IMR-90 (cell line): ENCODE measurements around the gene MRTFB. TPM values are rescaled to one million over a fixed set of nuclear protein-coding genes. Genes with fewer than 3 reads are reported as not detected.

Experiments
- ATAC-seq: fragments of 200-7000 bp; cut with Tn5 transposase; 2 replicates; pipeline ENCODE4 v1.9.1; 2020; ENCODE audit warnings: low read depth, mild to moderate bottlenecking, moderate library complexity
- BruUV-seq: library from RNA; stranded (reverse); fragments of 400-500 nt; replicated peaks from 2 replicates; lab custom pipeline; 2021; lab: Mats Ljungman, UMichigan
- CTCF ChIA-PET: fragments of 300-600 bp; formaldehyde crosslinking; extraction: SDS; loops from one replicate; lab custom pipeline; 2021; ENCODE audit warnings: antibody characterized with exemption; lab: Yijun Ruan, JAX
- POLR2A ChIA-PET: fragments of 300-600 bp; sonication (Branson Sonifier 250); formaldehyde crosslinking; loops from one replicate; lab custom pipeline; 2022; ENCODE audit warnings: antibody characterized with exemption; ENCODE audit not compliant: unreplicated experiment; lab: Charles Lee
- DNase-seq: peaks from one replicate; pipeline ENCODE4 v3.0.0; 2013
- H2AFZ ChIP-seq: replicated peaks from 2 replicates; pipeline ENCODE3; 2013; ENCODE audit warnings: low read length, mild to moderate bottlenecking; ENCODE audit not compliant: poor library complexity
- H2AK5ac ChIP-seq: 2 replicates; pipeline ENCODE4 v1.6.1; 2013; ENCODE audit warnings: low read depth, low read length, inconsistent platforms
- H2AK9ac ChIP-seq: replicated peaks from 2 replicates; pipeline ENCODE3; 2013; ENCODE audit warnings: mild to moderate bottlenecking, low read depth, low read length, moderate library complexity; ENCODE audit not compliant: poor library complexity
- H2BK120ac ChIP-seq: 2 replicates; pipeline ENCODE4 v1.6.1; 2013; ENCODE audit warnings: low read depth, low read length, inconsistent platforms
- H2BK15ac ChIP-seq: 3 replicates; pipeline ENCODE4 v1.6.1; 2013; ENCODE audit warnings: low read depth, low read length, inconsistent platforms
- H2BK20ac ChIP-seq: 2 replicates; pipeline ENCODE4 v1.6.1; 2013; ENCODE audit warnings: low read depth, mild to moderate bottlenecking, inconsistent platforms, low read length, moderate library complexity
- H2BK5ac ChIP-seq: 2 replicates; pipeline ENCODE4 v1.6.1; 2013; ENCODE audit warnings: mild to moderate bottlenecking, low read depth, low read length, inconsistent platforms; ENCODE audit not compliant: poor library complexity, severe bottlenecking
- H3K14ac ChIP-seq: replicated peaks from 2 replicates; pipeline ENCODE4 v1.6.1; 2013; ENCODE audit warnings: low read depth, low read length, inconsistent platforms
- H3K18ac ChIP-seq: 2 replicates; pipeline ENCODE4 v1.6.1; 2013; ENCODE audit warnings: low read depth, low read length, control low read depth
- H3K23ac ChIP-seq: 2 replicates; pipeline ENCODE4 v1.6.1; 2013; ENCODE audit warnings: low read depth, low read length, inconsistent platforms
- H3K27ac ChIP-seq: 2 replicates; pipeline ENCODE4 v1.5.1; 2013; ENCODE audit warnings: mild to moderate bottlenecking, control low read depth, low read length; ENCODE audit not compliant: insufficient read depth
- H3K27me3 ChIP-seq: 2 replicates; pipeline ENCODE4 v1.6.1; 2013; ENCODE audit warnings: low read length; ENCODE audit not compliant: control insufficient read depth, insufficient read depth
- H3K36me3 ChIP-seq: 2 replicates; pipeline ENCODE4 v1.6.1; 2013; ENCODE audit warnings: low read length, mixed read lengths; ENCODE audit not compliant: control insufficient read depth, insufficient read depth
- H3K4ac ChIP-seq: 2 replicates; pipeline ENCODE4 v1.6.1; 2013; ENCODE audit warnings: low read depth, low read length, inconsistent platforms
- H3K4me1 ChIP-seq: 2 replicates; pipeline ENCODE4 v1.6.1; 2013; ENCODE audit warnings: low read length, mixed read lengths; ENCODE audit not compliant: control insufficient read depth, insufficient read depth
- H3K4me2 ChIP-seq: 2 replicates; pipeline ENCODE4 v1.6.1; 2013; ENCODE audit warnings: low read depth, mild to moderate bottlenecking, control low read depth, low read length, moderate library complexity
- H3K4me3 ChIP-seq: 2 replicates; pipeline ENCODE4 v1.5.1; 2013; ENCODE audit warnings: low read depth, mild to moderate bottlenecking, control low read depth, low read length, moderate library complexity; ENCODE audit not compliant: insufficient read depth
- H3K56ac ChIP-seq: 2 replicates; pipeline ENCODE4 v1.6.1; 2013; ENCODE audit warnings: low read length, inconsistent platforms; ENCODE audit not compliant: insufficient read depth; ENCODE audit errors: extremely low read depth
- H3K79me1 ChIP-seq, 2 experiments: 2 replicates each; pipeline ENCODE4 v1.6.1; 2013; ENCODE audit warnings: low read length in 2 of 2, inconsistent platforms in 1 of 2, low read depth in 1 of 2
- H3K9ac ChIP-seq: 2 replicates; pipeline ENCODE4 v1.6.1; 2013; ENCODE audit warnings: low read depth, low read length, control low read depth
- H3K9me1 ChIP-seq: 2 replicates; pipeline ENCODE4 v1.6.1; 2013; ENCODE audit warnings: low read length, inconsistent platforms; ENCODE audit not compliant: insufficient read depth
- H3K9me3 ChIP-seq: 2 replicates; pipeline ENCODE4 v1.6.1; 2013; ENCODE audit warnings: low read length; ENCODE audit not compliant: control insufficient read depth, insufficient read depth
- H4K20me1 ChIP-seq: 2 replicates; pipeline ENCODE4 v1.6.1; 2013; ENCODE audit warnings: low read length, inconsistent platforms; ENCODE audit not compliant: insufficient read depth
- H4K5ac ChIP-seq: 2 replicates; pipeline ENCODE4 v1.6.1; 2013; ENCODE audit warnings: mild to moderate bottlenecking, low read depth, low read length, control low read depth
- H4K8ac ChIP-seq, 2 experiments: 2 replicates each; pipeline ENCODE4 v1.6.1; 2013; ENCODE audit warnings: low read depth in 2 of 2, low read length in 2 of 2, control low read depth in 1 of 2, inconsistent platforms in 1 of 2
- H4K91ac ChIP-seq: 2 replicates; pipeline ENCODE4 v1.6.1; 2013; ENCODE audit warnings: low read depth, low read length, inconsistent platforms; ENCODE audit not compliant: insufficient read depth
- BHLHE40 ChIP-seq: fragments of 150-350 bp; IDR thresholded peaks from 2 replicates; pipeline ENCODE4 v1.6.1; 2016; ENCODE audit warnings: mild to moderate bottlenecking, low read depth, low read length
- CHD1 ChIP-seq: IDR thresholded peaks from 2 replicates; pipeline ENCODE4 v1.6.1; 2012; ENCODE audit warnings: low read depth, low read length, improper control_type of control experiment
- FOS ChIP-seq: fragments of 150-350 bp; IDR thresholded peaks from 2 replicates; pipeline ENCODE4 v1.6.1; 2016; ENCODE audit warnings: low read depth, low read length
- MAFK ChIP-seq: IDR thresholded peaks from 2 replicates; pipeline ENCODE4 v1.6.1; 2012; ENCODE audit warnings: low read depth, low read length, improper control_type of control experiment
- MAZ ChIP-seq: IDR thresholded peaks from 2 replicates; pipeline ENCODE4 v1.6.1; 2012; ENCODE audit warnings: low read depth, mild to moderate bottlenecking, low read length, improper control_type of control experiment, moderate library complexity, borderline replicate concordance
- MXI1 ChIP-seq: IDR thresholded peaks from 2 replicates; pipeline ENCODE4 v1.6.1; 2012; ENCODE audit warnings: low read depth, mild to moderate bottlenecking, low read length, moderate library complexity, borderline replicate concordance
- POLR2A ChIP-seq: IDR thresholded peaks from 2 replicates; pipeline ENCODE4 v1.6.1; 2012; ENCODE audit warnings: mild to moderate bottlenecking, low read depth, low read length
- RAD21 ChIP-seq: IDR thresholded peaks from 2 replicates; pipeline ENCODE4 v1.6.1; 2012; ENCODE audit warnings: low read length, improper control_type of control experiment
- RCOR1 ChIP-seq: IDR thresholded peaks from 2 replicates; pipeline ENCODE4 v1.6.1; 2012; ENCODE audit warnings: mild to moderate bottlenecking, low read length, improper control_type of control experiment; ENCODE audit not compliant: insufficient replicate concordance
- RFX5 ChIP-seq: IDR thresholded peaks from 2 replicates; pipeline ENCODE4 v1.8.0; 2012; ENCODE audit warnings: low read depth, mild to moderate bottlenecking, low read length, moderate library complexity
- WGBS, 2 experiments: methylation state at CpG; one replicate each; pipeline versions ENCODE4 v1.1.5 to v1.1.7; 2013; ENCODE audit warnings: missing lambda C conversion rate in 2 of 2; ENCODE audit not compliant: insufficient read length in 1 of 2; ENCODE audit errors: extremely low coverage in 2 of 2; 5-methylcytosine and 5-hydroxymethylcytosine counted together
- dilution Hi-C: fragments of 300-500 bp; cut with HindIII; formaldehyde crosslinking; loops from one replicate; pipeline ENCODE4 v1.14.3; 2018; ENCODE audit warnings: low sequenced_read_pairs; ENCODE audit not compliant: unreplicated experiment
- in situ Hi-C: fragments of 300-500 bp; cut with MboI; formaldehyde crosslinking; loops from 3 replicates; pipeline ENCODE4 v1.14.3; 2019; ENCODE audit warnings: low sequenced_read_pairs, inconsistent platforms, mixed read lengths
- intact Hi-C: fragments of 100-400 bp; cut with micrococcal nuclease; formaldehyde crosslinking; loops from 2 replicates; pipeline ENCODE4 v1.10.0; 2022
- polyA plus RNA-seq, 3 experiments: library from polyadenylated mRNA; depleted of rRNA; stranded (reverse); fragments of >200 nt; gene quantifications; 2 replicates each; pipeline ENCODE4 v1.2.3, GENCODE V29; 2012; ENCODE audit warnings: low replicate concordance in 1 of 3
- total RNA-seq: library from RNA; depleted of rRNA; stranded (reverse); fragments of >200 nt; gene quantifications from 2 replicates; pipeline ENCODE4 v1.2.3, GENCODE V29; 2012
- TF ChIP-seq, protein P1 (sequence below): fragments of 150-350 bp; IDR thresholded peaks from 2 replicates; pipeline ENCODE4 v1.6.1; 2017; ENCODE audit warnings: mild to moderate bottlenecking, antibody characterized with exemption, low read length, low read depth
- TF ChIP-seq, protein P2 (sequence below): fragments of 150-350 bp; IDR thresholded peaks from 2 replicates; pipeline ENCODE4 v1.6.1; 2016; ENCODE audit warnings: low read depth, mild to moderate bottlenecking, low read length, moderate library complexity, borderline replicate concordance
- TF ChIP-seq, protein P3 (sequence below): conservative IDR thresholded peaks from 2 replicates; pipeline ENCODE4 v1.5.1; 2012; ENCODE audit warnings: mild to moderate bottlenecking, low read depth, low read length, improper control_type of control experiment

Gene MRTFB
- total and polyA plus RNA-seq, 2 of the 4 experiments (the other 2 are of a cell fraction) = 4.4 to 5.4 TPM

DNA sequence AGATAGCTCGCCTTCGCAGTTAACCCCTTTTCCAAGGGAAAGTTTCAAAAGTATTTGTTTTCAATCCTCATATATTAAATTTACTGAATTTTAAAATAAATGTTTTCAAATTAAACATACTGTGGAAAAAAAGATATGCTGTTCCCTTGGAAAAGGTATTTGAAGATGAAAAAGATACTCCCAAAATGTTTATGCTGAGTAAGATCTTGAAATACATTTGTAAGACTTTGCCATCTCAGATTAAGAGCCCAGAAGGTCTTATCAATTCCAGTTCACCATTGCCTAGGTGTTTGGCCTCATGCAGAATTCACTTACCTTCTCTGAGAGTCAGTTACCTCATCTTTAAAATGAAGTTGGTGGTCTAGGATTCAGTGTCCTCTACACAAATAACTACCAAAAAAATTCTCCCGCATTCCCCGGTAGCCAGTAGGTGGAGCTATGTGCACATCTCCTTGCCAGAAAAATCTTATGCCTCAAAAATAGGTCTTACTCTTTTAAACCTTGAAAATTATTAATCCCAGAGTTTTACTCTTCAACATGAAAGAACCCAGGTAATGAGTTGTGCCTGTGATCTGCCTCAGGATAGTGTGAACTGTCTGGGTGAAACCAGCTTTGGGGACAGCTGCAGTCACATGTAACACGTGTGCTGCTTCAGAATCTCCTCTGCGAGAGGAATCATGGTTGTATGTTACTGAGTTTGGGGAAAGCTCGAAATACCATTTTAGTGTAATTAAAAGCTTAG, 178.3 kb downstream of the MRTFB start (continued):
- TF ChIP-seq POLR2A (no peak), FOS (no peak)

DNA sequence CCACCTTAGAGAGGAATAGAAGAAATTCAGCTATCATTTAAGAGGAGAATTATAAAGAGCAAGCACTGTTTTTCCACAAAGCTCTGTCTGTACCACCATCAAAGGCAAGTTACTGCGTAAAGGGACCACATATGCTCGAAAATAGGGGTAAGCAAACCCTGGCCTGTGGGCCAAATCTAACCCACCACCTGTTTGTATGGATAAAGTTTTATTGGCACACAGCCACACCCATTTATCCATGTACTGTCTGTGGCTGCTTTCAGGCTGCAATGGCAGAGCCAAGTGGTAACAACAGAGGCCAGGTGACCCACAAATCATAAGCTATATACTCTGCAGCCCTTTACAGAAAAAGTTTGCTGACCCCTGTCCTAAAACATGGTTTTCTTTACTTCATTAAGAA, 180.3 kb downstream of the MRTFB start:
- Histone ChIP-seq H2BK20ac (no peak overlapping the region), H3K9me3 (no peaks in the 10 kb centered on the region), H3K14ac (no peak overlapping the region), H3K18ac (no peak overlapping the region), H3K4ac (no peak overlapping the region), H3K27me3 (no peaks in the 10 kb centered on the region), H4K91ac (no peak overlapping the region), H2AK5ac (no peak overlapping the region), H3K56ac (no peak overlapping the region), H3K9me1 (no peaks in the 10 kb centered on the region; the same call in 1 of the 2 replicates), H3K4me1 (no peaks in the 10 kb centered on the region), H3K9ac (no peak overlapping the region), H2BK120ac (no peak overlapping the region), H2BK5ac (no peak overlapping the region), H2AK9ac (no peak overlapping the region), H4K20me1 (no peaks in the 10 kb centered on the region), H4K8ac (no peak overlapping the region), H4K5ac (no peak overlapping the region), H3K79me1 (no peaks in the 10 kb centered on the region), H2BK15ac (no peak overlapping the region), H3K27ac (no peak overlapping the region), H3K4me3 (no peak overlapping the region), H3K23ac (no peak overlapping the region), H2AFZ (no peak overlapping the region), H3K4me2 (no peak overlapping the region), H3K36me3 (peaks cover 34% of the 10 kb centered on the region)
- TF ChIP-seq RAD21 (no peak), CHD1 (no peak), POLR2A (no peak), MAFK (no peak), RFX5 (no peak), MAZ (no peak), RCOR1 (no peak), FOS (no peak), MXI1 (no peak), BHLHE40 (no peak)
- TF ChIP-seq, protein P1, sequence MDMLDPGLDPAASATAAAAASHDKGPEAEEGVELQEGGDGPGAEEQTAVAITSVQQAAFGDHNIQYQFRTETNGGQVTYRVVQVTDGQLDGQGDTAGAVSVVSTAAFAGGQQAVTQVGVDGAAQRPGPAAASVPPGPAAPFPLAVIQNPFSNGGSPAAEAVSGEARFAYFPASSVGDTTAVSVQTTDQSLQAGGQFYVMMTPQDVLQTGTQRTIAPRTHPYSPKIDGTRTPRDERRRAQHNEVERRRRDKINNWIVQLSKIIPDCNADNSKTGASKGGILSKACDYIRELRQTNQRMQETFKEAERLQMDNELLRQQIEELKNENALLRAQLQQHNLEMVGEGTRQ = no peak
- TF ChIP-seq, protein P2, sequence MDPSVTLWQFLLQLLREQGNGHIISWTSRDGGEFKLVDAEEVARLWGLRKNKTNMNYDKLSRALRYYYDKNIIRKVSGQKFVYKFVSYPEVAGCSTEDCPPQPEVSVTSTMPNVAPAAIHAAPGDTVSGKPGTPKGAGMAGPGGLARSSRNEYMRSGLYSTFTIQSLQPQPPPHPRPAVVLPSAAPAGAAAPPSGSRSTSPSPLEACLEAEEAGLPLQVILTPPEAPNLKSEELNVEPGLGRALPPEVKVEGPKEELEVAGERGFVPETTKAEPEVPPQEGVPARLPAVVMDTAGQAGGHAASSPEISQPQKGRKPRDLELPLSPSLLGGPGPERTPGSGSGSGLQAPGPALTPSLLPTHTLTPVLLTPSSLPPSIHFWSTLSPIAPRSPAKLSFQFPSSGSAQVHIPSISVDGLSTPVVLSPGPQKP = no peak
- TF ChIP-seq, protein P3, sequence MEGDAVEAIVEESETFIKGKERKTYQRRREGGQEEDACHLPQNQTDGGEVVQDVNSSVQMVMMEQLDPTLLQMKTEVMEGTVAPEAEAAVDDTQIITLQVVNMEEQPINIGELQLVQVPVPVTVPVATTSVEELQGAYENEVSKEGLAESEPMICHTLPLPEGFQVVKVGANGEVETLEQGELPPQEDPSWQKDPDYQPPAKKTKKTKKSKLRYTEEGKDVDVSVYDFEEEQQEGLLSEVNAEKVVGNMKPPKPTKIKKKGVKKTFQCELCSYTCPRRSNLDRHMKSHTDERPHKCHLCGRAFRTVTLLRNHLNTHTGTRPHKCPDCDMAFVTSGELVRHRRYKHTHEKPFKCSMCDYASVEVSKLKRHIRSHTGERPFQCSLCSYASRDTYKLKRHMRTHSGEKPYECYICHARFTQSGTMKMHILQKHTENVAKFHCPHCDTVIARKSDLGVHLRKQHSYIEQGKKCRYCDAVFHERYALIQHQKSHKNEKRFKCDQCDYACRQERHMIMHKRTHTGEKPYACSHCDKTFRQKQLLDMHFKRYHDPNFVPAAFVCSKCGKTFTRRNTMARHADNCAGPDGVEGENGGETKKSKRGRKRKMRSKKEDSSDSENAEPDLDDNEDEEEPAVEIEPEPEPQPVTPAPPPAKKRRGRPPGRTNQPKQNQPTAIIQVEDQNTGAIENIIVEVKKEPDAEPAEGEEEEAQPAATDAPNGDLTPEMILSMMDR = no peak
- DNase-seq = no peak
- WGBS, 2 experiments = no CpG with 5 or more reads among the region's 2 CpGs
- POLR2A ChIA-PET = no interaction called here
- dilution Hi-C loops = no loop called here
- CTCF ChIA-PET = interaction anchor here (0.7 to 0.9 kb wide), 2 partner anchors 8 to 13 kb away, joined by 3 read pairs; no protein-coding TSS in a partner anchor
- in situ Hi-C loops = no loop called here
- intact Hi-C loops = no loop called here
- ATAC-seq = no peak
- BruUV-seq = no TSS peak
